OCI-LY1 (cell line): ENCODE data around the gene DNAAF1.

Source experiments
- H2AFZ ChIP-seq: fragments of 200-600 bp; sonication (generic), shearing (Covaris generic); 2 replicates; pipeline ENCODE4 v1.6.0; 2014; ENCODE audit warnings: antibody characterized with exemption, mild to moderate bottlenecking, low read length
- H3F3A ChIP-seq: fragments of 200-600 bp; sonication (generic), shearing (Covaris generic); 2 replicates; pipeline ENCODE4 v1.6.0; 2014; ENCODE audit warnings: mild to moderate bottlenecking, antibody characterized with exemption, low read length, moderate library complexity; ENCODE audit not compliant: insufficient read depth
- H3K27ac ChIP-seq: fragments of 200-600 bp; sonication (generic); 2 replicates; pipeline ENCODE4 v1.5.1; 2014; ENCODE audit warnings: low read length, mixed run types, mild to moderate bottlenecking, low read depth; ENCODE audit not compliant: poor library complexity, severe bottlenecking
- H3K27me3 ChIP-seq: fragments of 200-600 bp; sonication (generic); 2 replicates; pipeline ENCODE4 v1.6.0; 2014; ENCODE audit warnings: antibody characterized with exemption, mild to moderate bottlenecking, low read length, moderate library complexity; ENCODE audit not compliant: insufficient read depth
- H3K36me3 ChIP-seq: fragments of 200-600 bp; sonication (generic); 2 replicates; pipeline ENCODE4 v1.6.1; 2014; ENCODE audit warnings: mild to moderate bottlenecking, antibody characterized with exemption, low read length, moderate library complexity, mixed read lengths; ENCODE audit not compliant: insufficient read depth
- H3K4me1 ChIP-seq: fragments of 200-600 bp; sonication (generic); 2 replicates; pipeline ENCODE4 v1.5.1; 2014; ENCODE audit warnings: mild to moderate bottlenecking, low read length, moderate library complexity; ENCODE audit not compliant: insufficient read depth, severe bottlenecking
- H3K4me2 ChIP-seq: fragments of 200-600 bp; sonication (generic), shearing (Covaris generic); 2 replicates; pipeline ENCODE4 v1.6.1; 2014; ENCODE audit warnings: low read length
- H3K4me3 ChIP-seq: fragments of 200-600 bp; sonication (generic); 2 replicates; pipeline ENCODE4 v1.5.1; 2014; ENCODE audit warnings: low read length, low read depth, mild to moderate bottlenecking, mixed read lengths; ENCODE audit not compliant: poor library complexity, severe bottlenecking
- H3K79me2 ChIP-seq: fragments of 200-600 bp; shearing (Covaris generic); 2 replicates; pipeline ENCODE4 v1.6.1; 2016; ENCODE audit warnings: mixed run types, low read length, mixed read lengths; ENCODE audit not compliant: insufficient read depth
- H3K9ac ChIP-seq: fragments of 200-600 bp; sonication (generic), shearing (Covaris generic); 2 replicates; pipeline ENCODE4 v1.6.1; 2014; ENCODE audit warnings: mild to moderate bottlenecking, low read length, mixed read lengths
- H3K9me2 ChIP-seq: fragments of 200-600 bp; sonication (generic), shearing (Covaris generic); 2 replicates; pipeline ENCODE4 v1.6.1; 2014; ENCODE audit warnings: low read depth, mild to moderate bottlenecking, low read length, mixed read lengths
- H3K9me3 ChIP-seq: fragments of 200-600 bp; shearing (Covaris generic); 2 replicates; pipeline ENCODE4 v1.6.1; 2014; ENCODE audit warnings: low read length, mixed read lengths
- H4K20me1 ChIP-seq: fragments of 200-600 bp; sonication (generic), shearing (Covaris generic); 2 replicates; pipeline ENCODE4 v1.6.0; 2016; ENCODE audit warnings: mild to moderate bottlenecking, low read length; ENCODE audit not compliant: insufficient read depth
- EZH2 ChIP-seq: fragments of 200-600 bp; sonication (generic), shearing (Covaris generic); IDR thresholded peaks from 2 replicates; pipeline ENCODE4 v1.8.0; 2017; ENCODE audit warnings: borderline replicate concordance, mixed run types, mild to moderate bottlenecking, antibody characterized with exemption, low read length, moderate library complexity, mixed read lengths
- TF ChIP-seq, protein P1 (sequence below): fragments of 200-600 bp; sonication (generic), shearing (Covaris generic); IDR thresholded peaks from 2 replicates; pipeline ENCODE4 v1.5.1; 2017; ENCODE audit warnings: mild to moderate bottlenecking, antibody characterized with exemption, low read length, moderate library complexity, mixed read lengths

DNAAF1 gene

DNA sequence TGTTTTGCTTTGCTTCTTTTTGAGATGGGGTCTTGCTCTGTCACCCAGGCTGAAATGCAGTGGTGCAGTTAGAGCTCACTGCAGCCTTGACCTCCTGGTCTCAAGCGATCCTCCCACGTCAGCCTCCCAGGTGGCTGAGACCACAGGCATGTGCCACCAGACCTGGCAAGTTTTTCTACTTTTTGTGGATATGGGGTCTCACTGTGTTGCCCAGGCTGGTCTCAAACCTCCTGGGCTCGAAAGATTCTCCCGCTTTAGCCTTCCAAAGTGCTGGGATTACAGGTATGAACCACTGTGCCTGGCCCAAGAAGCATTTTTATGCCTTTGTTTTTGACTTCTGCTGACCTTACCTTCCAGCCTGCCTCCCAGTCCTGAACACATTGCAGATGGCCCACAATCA is 10.1 kb downstream of the DNAAF1 start:
- no peaks in the 10 kb centered on the region for H3K9me2 ChIP-seq
- H3K9me3 ChIP-seq: no peaks in the 10 kb centered on the region
- H2AFZ ChIP-seq: no peak overlapping the region
- no peak for TF ChIP-seq EZH2
- TF ChIP-seq, protein P1, sequence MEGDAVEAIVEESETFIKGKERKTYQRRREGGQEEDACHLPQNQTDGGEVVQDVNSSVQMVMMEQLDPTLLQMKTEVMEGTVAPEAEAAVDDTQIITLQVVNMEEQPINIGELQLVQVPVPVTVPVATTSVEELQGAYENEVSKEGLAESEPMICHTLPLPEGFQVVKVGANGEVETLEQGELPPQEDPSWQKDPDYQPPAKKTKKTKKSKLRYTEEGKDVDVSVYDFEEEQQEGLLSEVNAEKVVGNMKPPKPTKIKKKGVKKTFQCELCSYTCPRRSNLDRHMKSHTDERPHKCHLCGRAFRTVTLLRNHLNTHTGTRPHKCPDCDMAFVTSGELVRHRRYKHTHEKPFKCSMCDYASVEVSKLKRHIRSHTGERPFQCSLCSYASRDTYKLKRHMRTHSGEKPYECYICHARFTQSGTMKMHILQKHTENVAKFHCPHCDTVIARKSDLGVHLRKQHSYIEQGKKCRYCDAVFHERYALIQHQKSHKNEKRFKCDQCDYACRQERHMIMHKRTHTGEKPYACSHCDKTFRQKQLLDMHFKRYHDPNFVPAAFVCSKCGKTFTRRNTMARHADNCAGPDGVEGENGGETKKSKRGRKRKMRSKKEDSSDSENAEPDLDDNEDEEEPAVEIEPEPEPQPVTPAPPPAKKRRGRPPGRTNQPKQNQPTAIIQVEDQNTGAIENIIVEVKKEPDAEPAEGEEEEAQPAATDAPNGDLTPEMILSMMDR: no peak
- no peaks in the 10 kb centered on the region for H3K79me2 ChIP-seq
- H3K4me1 ChIP-seq: no peaks in the 10 kb centered on the region
- no peak overlapping the region for H3K27ac ChIP-seq
- H3K9ac ChIP-seq: no peak overlapping the region
- no peaks in the 10 kb centered on the region; the same call in 1 of the 2 replicates for H3K27me3 ChIP-seq
- no peak overlapping the region for H3K4me2 ChIP-seq
- H3K4me3 ChIP-seq: no peak overlapping the region
- no peaks in the 10 kb centered on the region for H3K36me3 ChIP-seq
- H3F3A ChIP-seq: no peaks in the 10 kb centered on the region
- H4K20me1 ChIP-seq: no peaks in the 10 kb centered on the region

GRCh38 chr16:84155771-84156170 is 10.7 kb downstream of the DNAAF1 start:
- Histone ChIP-seq H3K27ac (no peak overlapping the region), H3K27me3 (no peaks in the 10 kb centered on the region; the same call in 1 of the 2 replicates), H3K4me2 (no peak overlapping the region), H3K79me2 (no peaks in the 10 kb centered on the region), H3F3A (no peaks in the 10 kb centered on the region), H3K4me3 (no peak overlapping the region), H3K4me1 (no peaks in the 10 kb centered on the region), H3K9me2 (no peaks in the 10 kb centered on the region), H3K36me3 (no peaks in the 10 kb centered on the region), H3K9ac (no peak overlapping the region), H4K20me1 (no peaks in the 10 kb centered on the region), H3K9me3 (no peaks in the 10 kb centered on the region), H2AFZ (no peak overlapping the region)
- TF ChIP-seq EZH2: no peak
- TF ChIP-seq, protein P1: no peak

DNA sequence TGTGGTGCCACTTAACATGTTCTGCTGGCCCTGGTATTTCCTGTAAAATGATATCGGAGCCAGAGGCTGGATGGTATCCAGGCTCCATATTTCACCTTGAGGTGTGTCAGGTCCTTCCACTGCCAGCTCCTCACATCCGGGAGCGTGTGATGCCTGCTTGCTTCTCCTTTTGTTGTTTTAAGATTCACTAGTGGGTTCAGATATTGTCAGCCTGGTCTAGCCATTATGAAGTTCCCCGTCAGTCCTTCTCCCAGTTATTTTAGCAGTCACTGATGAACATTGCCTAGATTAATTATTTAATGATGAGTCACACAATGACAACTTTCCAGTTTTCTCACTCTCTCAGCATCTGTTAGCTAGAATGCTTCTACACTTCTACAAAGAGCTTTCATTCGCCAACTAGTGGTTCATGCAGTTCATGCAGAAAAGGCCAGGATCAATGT is 11.3 kb downstream of the DNAAF1 start:
- H3F3A ChIP-seq: no peaks in the 10 kb centered on the region
- no peaks in the 10 kb centered on the region for H3K79me2 ChIP-seq
- H2AFZ ChIP-seq: no peak overlapping the region
- no peak overlapping the region for H3K4me3 ChIP-seq
- no peaks in the 10 kb centered on the region for H3K9me3 ChIP-seq
- no peaks in the 10 kb centered on the region for H4K20me1 ChIP-seq
- no peaks in the 10 kb centered on the region for H3K27me3 ChIP-seq
- no peaks in the 10 kb centered on the region for H3K4me1 ChIP-seq
- H3K36me3 ChIP-seq: no peaks in the 10 kb centered on the region
- no peak overlapping the region for H3K4me2 ChIP-seq
- TF ChIP-seq EZH2: no peak
- TF ChIP-seq, protein P1: peak; percentile 11; the same call in 1 of the 2 replicates
- no peaks in the 10 kb centered on the region for H3K9me2 ChIP-seq
- H3K9ac ChIP-seq: no peak overlapping the region
- H3K27ac ChIP-seq: no peak overlapping the region
